OCI-LY1 (cell line): Measurements from ENCODE around the gene CPA3.

Experiments
- H2AFZ ChIP-seq: fragments of 200-600 bp; sonication (generic), shearing (Covaris generic); 2 replicates; pipeline ENCODE4 v1.6.0; 2014; ENCODE audit warnings: antibody characterized with exemption, mild to moderate bottlenecking, low read length
- H3F3A ChIP-seq: fragments of 200-600 bp; sonication (generic), shearing (Covaris generic); 2 replicates; pipeline ENCODE4 v1.6.0; 2014; ENCODE audit warnings: mild to moderate bottlenecking, antibody characterized with exemption, low read length, moderate library complexity; ENCODE audit not compliant: insufficient read depth
- H3K27ac ChIP-seq: fragments of 200-600 bp; sonication (generic); 2 replicates; pipeline ENCODE4 v1.5.1; 2014; ENCODE audit warnings: low read length, mixed run types, mild to moderate bottlenecking, low read depth; ENCODE audit not compliant: poor library complexity, severe bottlenecking
- H3K27me3 ChIP-seq: fragments of 200-600 bp; sonication (generic); 2 replicates; pipeline ENCODE4 v1.6.0; 2014; ENCODE audit warnings: antibody characterized with exemption, mild to moderate bottlenecking, low read length, moderate library complexity; ENCODE audit not compliant: insufficient read depth
- H3K36me3 ChIP-seq: fragments of 200-600 bp; sonication (generic); 2 replicates; pipeline ENCODE4 v1.6.1; 2014; ENCODE audit warnings: mild to moderate bottlenecking, antibody characterized with exemption, low read length, moderate library complexity, mixed read lengths; ENCODE audit not compliant: insufficient read depth
- H3K4me1 ChIP-seq: fragments of 200-600 bp; sonication (generic); 2 replicates; pipeline ENCODE4 v1.5.1; 2014; ENCODE audit warnings: mild to moderate bottlenecking, low read length, moderate library complexity; ENCODE audit not compliant: insufficient read depth, severe bottlenecking
- H3K4me2 ChIP-seq: fragments of 200-600 bp; sonication (generic), shearing (Covaris generic); 2 replicates; pipeline ENCODE4 v1.6.1; 2014; ENCODE audit warnings: low read length
- H3K4me3 ChIP-seq: fragments of 200-600 bp; sonication (generic); 2 replicates; pipeline ENCODE4 v1.5.1; 2014; ENCODE audit warnings: low read length, low read depth, mild to moderate bottlenecking, mixed read lengths; ENCODE audit not compliant: poor library complexity, severe bottlenecking
- H3K79me2 ChIP-seq: fragments of 200-600 bp; shearing (Covaris generic); 2 replicates; pipeline ENCODE4 v1.6.1; 2016; ENCODE audit warnings: mixed run types, low read length, mixed read lengths; ENCODE audit not compliant: insufficient read depth
- H3K9ac ChIP-seq: fragments of 200-600 bp; sonication (generic), shearing (Covaris generic); 2 replicates; pipeline ENCODE4 v1.6.1; 2014; ENCODE audit warnings: mild to moderate bottlenecking, low read length, mixed read lengths
- H3K9me2 ChIP-seq: fragments of 200-600 bp; sonication (generic), shearing (Covaris generic); 2 replicates; pipeline ENCODE4 v1.6.1; 2014; ENCODE audit warnings: low read depth, mild to moderate bottlenecking, low read length, mixed read lengths
- H3K9me3 ChIP-seq: fragments of 200-600 bp; shearing (Covaris generic); 2 replicates; pipeline ENCODE4 v1.6.1; 2014; ENCODE audit warnings: low read length, mixed read lengths
- H4K20me1 ChIP-seq: fragments of 200-600 bp; sonication (generic), shearing (Covaris generic); 2 replicates; pipeline ENCODE4 v1.6.0; 2016; ENCODE audit warnings: mild to moderate bottlenecking, low read length; ENCODE audit not compliant: insufficient read depth
- EZH2 ChIP-seq: fragments of 200-600 bp; sonication (generic), shearing (Covaris generic); IDR thresholded peaks from 2 replicates; pipeline ENCODE4 v1.8.0; 2017; ENCODE audit warnings: borderline replicate concordance, mixed run types, mild to moderate bottlenecking, antibody characterized with exemption, low read length, moderate library complexity, mixed read lengths
- TF ChIP-seq, protein P1 (sequence below): fragments of 200-600 bp; sonication (generic), shearing (Covaris generic); IDR thresholded peaks from 2 replicates; pipeline ENCODE4 v1.5.1; 2017; ENCODE audit warnings: mild to moderate bottlenecking, antibody characterized with exemption, low read length, moderate library complexity, mixed read lengths

The CPA3 gene

DNA sequence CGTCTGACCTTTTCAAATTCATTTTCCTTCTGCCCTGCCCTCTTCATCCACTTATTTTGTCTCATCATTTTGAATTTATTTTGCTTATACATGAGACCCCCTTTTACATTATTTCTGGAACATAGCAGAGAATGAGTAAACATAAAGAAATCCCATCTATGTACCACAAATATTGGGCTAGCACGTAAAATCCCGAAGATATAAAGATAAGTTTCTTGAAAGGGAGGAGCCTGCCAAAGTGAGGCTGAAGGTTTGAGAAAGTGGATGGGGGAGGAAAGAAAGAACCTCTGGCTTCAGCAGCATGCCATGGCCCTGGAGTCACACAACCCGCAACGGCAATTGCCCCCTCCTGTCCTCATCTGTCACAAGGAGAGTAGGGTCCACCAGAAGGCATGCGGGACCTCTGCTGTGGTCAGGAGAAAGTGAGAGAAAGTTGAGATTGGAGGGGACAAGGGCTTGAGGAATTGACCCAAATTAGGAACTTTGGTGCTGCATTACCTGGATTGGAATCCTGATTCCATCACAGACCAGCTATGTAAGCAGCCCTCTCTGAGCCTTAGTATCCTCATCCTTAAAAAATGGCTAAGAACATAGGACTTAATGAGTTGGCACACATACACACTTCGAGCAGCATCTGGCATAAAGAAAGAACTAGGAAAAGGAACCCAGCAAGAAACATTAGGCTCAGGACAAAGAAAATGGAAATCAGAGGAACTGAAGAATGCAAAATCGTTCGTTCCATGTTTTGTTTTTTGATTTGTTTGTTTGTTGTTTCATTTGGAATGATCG is 72.6 kb downstream of the CPA3 start:
- Histone ChIP-seq H4K20me1 (no peaks in the 10 kb centered on the region), H3F3A (no peaks in the 10 kb centered on the region), H3K27me3 (no peaks in the 10 kb centered on the region), H2AFZ (no peak overlapping the region), H3K79me2 (no peaks in the 10 kb centered on the region), H3K27ac (no peak overlapping the region), H3K4me1 (no peaks in the 10 kb centered on the region), H3K4me2 (no peak overlapping the region), H3K4me3 (no peak overlapping the region), H3K36me3 (no peaks in the 10 kb centered on the region), H3K9ac (no peak overlapping the region), H3K9me2 (no peaks in the 10 kb centered on the region), H3K9me3 (no peaks in the 10 kb centered on the region)
- no peak for TF ChIP-seq EZH2
- TF ChIP-seq, protein P1, sequence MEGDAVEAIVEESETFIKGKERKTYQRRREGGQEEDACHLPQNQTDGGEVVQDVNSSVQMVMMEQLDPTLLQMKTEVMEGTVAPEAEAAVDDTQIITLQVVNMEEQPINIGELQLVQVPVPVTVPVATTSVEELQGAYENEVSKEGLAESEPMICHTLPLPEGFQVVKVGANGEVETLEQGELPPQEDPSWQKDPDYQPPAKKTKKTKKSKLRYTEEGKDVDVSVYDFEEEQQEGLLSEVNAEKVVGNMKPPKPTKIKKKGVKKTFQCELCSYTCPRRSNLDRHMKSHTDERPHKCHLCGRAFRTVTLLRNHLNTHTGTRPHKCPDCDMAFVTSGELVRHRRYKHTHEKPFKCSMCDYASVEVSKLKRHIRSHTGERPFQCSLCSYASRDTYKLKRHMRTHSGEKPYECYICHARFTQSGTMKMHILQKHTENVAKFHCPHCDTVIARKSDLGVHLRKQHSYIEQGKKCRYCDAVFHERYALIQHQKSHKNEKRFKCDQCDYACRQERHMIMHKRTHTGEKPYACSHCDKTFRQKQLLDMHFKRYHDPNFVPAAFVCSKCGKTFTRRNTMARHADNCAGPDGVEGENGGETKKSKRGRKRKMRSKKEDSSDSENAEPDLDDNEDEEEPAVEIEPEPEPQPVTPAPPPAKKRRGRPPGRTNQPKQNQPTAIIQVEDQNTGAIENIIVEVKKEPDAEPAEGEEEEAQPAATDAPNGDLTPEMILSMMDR = no peak

DNA sequence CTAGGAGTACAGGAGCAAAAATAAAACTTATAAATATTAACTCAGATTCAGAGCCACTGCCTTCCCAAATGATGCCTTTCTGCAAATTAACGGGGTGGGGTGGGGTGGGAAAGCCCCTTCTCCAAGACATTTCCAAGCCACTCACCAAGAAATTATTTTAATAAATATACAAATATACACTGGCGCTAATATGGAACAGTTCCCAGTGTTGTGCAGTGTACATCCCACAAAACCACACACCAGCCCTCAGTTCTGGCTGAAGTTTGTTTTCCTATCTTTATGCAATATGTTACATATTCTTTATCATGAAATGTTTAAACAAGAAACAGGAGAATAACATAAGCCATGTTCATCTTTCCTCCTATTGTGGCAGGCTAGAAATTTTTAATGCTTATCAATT is 73.2 kb downstream of the CPA3 start:
- no peak overlapping the region for H3K27ac ChIP-seq
- H3K4me1 ChIP-seq = no peaks in the 10 kb centered on the region
- no peak overlapping the region for H3K4me2 ChIP-seq
- H2AFZ ChIP-seq = no peak overlapping the region
- H3K27me3 ChIP-seq = no peaks in the 10 kb centered on the region
- no peaks in the 10 kb centered on the region for H3K36me3 ChIP-seq
- no peaks in the 10 kb centered on the region for H3K79me2 ChIP-seq
- H3F3A ChIP-seq = no peaks in the 10 kb centered on the region
- H4K20me1 ChIP-seq = no peaks in the 10 kb centered on the region
- no peaks in the 10 kb centered on the region for H3K9me3 ChIP-seq
- H3K9ac ChIP-seq = no peak overlapping the region
- H3K4me3 ChIP-seq = no peak overlapping the region
- H3K9me2 ChIP-seq = no peaks in the 10 kb centered on the region
- TF ChIP-seq, protein P1 = no peak
- TF ChIP-seq EZH2 = no peak

DNA sequence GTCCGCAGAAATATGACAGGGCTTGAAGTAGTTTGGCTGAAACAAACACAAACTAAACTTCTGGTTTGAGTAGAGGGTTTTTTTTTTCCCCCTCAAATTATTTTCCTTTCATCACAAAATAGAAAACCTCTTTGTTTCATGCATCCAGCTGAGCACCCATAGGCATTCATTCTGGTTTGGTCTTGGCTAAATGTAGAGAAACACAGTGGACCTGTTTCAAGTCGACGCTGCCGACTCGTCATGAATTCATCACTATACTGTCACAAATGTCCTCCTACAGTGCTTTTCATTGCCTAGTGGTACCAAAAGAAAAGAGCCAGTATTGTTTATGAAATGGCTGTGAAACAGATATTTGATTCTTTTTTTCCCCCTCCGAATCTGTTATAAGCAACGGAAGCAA is 73.8 kb downstream of the CPA3 start:
- Histone ChIP-seq H4K20me1 (no peaks in the 10 kb centered on the region), H3K4me3 (no peak overlapping the region), H3K9me3 (no peaks in the 10 kb centered on the region), H3K9ac (no peak overlapping the region), H3K36me3 (no peaks in the 10 kb centered on the region), H3F3A (no peaks in the 10 kb centered on the region), H2AFZ (no peak overlapping the region), H3K27ac (no peak overlapping the region), H3K4me1 (no peaks in the 10 kb centered on the region), H3K9me2 (no peaks in the 10 kb centered on the region), H3K79me2 (no peaks in the 10 kb centered on the region), H3K27me3 (no peaks in the 10 kb centered on the region), H3K4me2 (no peak overlapping the region)
- TF ChIP-seq EZH2 = no peak
- TF ChIP-seq, protein P1 = no peak
